ENCODE data around the gene NCOA7.
"Not testable (repeated sequence)": the region's sequence is repeated elsewhere in the genome, so short reads cannot be mapped to it uniquely, and the experiment has no call there.

Gene NCOA7

GRCh38 chr6:125931733-125932450, 141.1 kb downstream of the NCOA7 start:
- Histone ChIP-seq H3K27me3 (ENCODE audit: insufficient read depth, poor library complexity, severe bottlenecking) (no peaks in the 10 kb centered on the region), H3K4me3 (replicated peaks; ENCODE audit: insufficient read depth, low read length) (no peak overlapping the region), H3K27ac (replicated peaks) (no peak overlapping the region)
- no peak for DNase-seq (ENCODE audit: low read depth in 1 of 2, low spot score in 1 of 2)
- TF ChIP-seq SPI1 (IDR thresholded peaks at IDR 0.05; ENCODE audit: borderline replicate concordance, low read depth) (no peak), REST (IDR thresholded peaks at IDR 0.05; ENCODE audit: insufficient replicate concordance, low read depth) (no peak), GABPA (IDR thresholded peaks at IDR 0.05; ENCODE audit: low read depth) (no peak), CTCF (IDR thresholded peaks at IDR 0.05; ENCODE audit: insufficient read depth, low read length) (no peak), POLR2AphosphoS5 (IDR thresholded peaks at IDR 0.05; ENCODE audit: low read depth) (no peak)

GRCh38 chr6:125932451-125932795, 141.7 kb downstream of the NCOA7 start:
- Histone ChIP-seq H3K27me3 (ENCODE audit: insufficient read depth, poor library complexity, severe bottlenecking) (no peaks in the 10 kb centered on the region), H3K4me3 (replicated peaks; ENCODE audit: insufficient read depth, low read length) (no peak overlapping the region), H3K27ac (replicated peaks) (no peak overlapping the region)
- DNase-seq (ENCODE audit: low read depth in 1 of 2, low spot score in 1 of 2) = no peak
- TF ChIP-seq CTCF (IDR thresholded peaks at IDR 0.05; ENCODE audit: insufficient read depth, low read length) = no peak
- no peak for TF ChIP-seq POLR2AphosphoS5 (IDR thresholded peaks at IDR 0.05; ENCODE audit: low read depth)
- TF ChIP-seq REST (IDR thresholded peaks at IDR 0.05; ENCODE audit: insufficient replicate concordance, low read depth) = no peak
- no peak for TF ChIP-seq SPI1 (IDR thresholded peaks at IDR 0.05; ENCODE audit: borderline replicate concordance, low read depth)
- TF ChIP-seq GABPA (IDR thresholded peaks at IDR 0.05; ENCODE audit: low read depth) = no peak

- not testable (repeated sequence) for DNase-seq (ENCODE audit: low read depth in 1 of 2, low spot score in 1 of 2); H3K27me3 ChIP-seq (ENCODE audit: insufficient read depth, poor library complexity, severe bottlenecking); H3K4me3 ChIP-seq (replicated peaks; ENCODE audit: insufficient read depth, low read length); H3K27ac ChIP-seq (replicated peaks)
These were observed 144.8 kb downstream of the NCOA7 start for GRCh38 chr6:125935520-125935919.

GRCh38 chr6:125939026-125939425, 148.3 kb downstream of the NCOA7 start:
- DNase-seq (ENCODE audit: low read depth in 1 of 2, low spot score in 1 of 2) = no peak
- TF ChIP-seq SPI1 (IDR thresholded peaks at IDR 0.05; ENCODE audit: borderline replicate concordance, low read depth) (no peak), CTCF (IDR thresholded peaks at IDR 0.05; ENCODE audit: insufficient read depth, low read length) (no peak), REST (IDR thresholded peaks at IDR 0.05; ENCODE audit: insufficient replicate concordance, low read depth) (no peak), POLR2AphosphoS5 (IDR thresholded peaks at IDR 0.05; ENCODE audit: low read depth) (no peak), GABPA (IDR thresholded peaks at IDR 0.05; ENCODE audit: low read depth) (no peak)
- Histone ChIP-seq H3K4me3 (replicated peaks; ENCODE audit: insufficient read depth, low read length) (no peak overlapping the region), H3K27ac (replicated peaks) (no peak overlapping the region), H3K27me3 (ENCODE audit: insufficient read depth, poor library complexity, severe bottlenecking) (no peaks in the 10 kb centered on the region)

All from HL-60 (cell line).